Hematopoietic multipotent progenitor cell treated with erythropoietin and hydrocortisone succinate and interleukin-3 and kit ligand, for 15 days (in vitro differentiated cells): ENCODE measurements around the gene DNMT3B.

Experiments
- DNase-seq: peaks from one replicate; pipeline ENCODE4 v3.0.0-alpha.2; 2015; ENCODE audit warnings: low spot score

Gene DNMT3B

GRCh38 chr20:32823737-32824588, 61.8 kb downstream of the DNMT3B start:
- no peak for DNase-seq

GRCh38 chr20:32828029-32828680, 66.0 kb downstream of the DNMT3B start:
- no peak for DNase-seq

- no peak for DNase-seq
These were observed 67.3 kb downstream of the DNMT3B start for GRCh38 chr20:32829311-32830005.

GRCh38 chr20:32830437-32830836, 68.3 kb downstream of the DNMT3B start:
- no peak for DNase-seq

GRCh38 chr20:32831982-32832381, 69.8 kb downstream of the DNMT3B start:
- no peak for DNase-seq

- DNase-seq: no peak
These were observed 70.5 kb downstream of the DNMT3B start for GRCh38 chr20:32832664-32833063.

- no peak for DNase-seq
These were observed 72.8 kb downstream of the DNMT3B start for GRCh38 chr20:32834972-32835371.

- DNase-seq: no peak
These were observed 75.0 kb downstream of the DNMT3B start for GRCh38 chr20:32837157-32837556.

GRCh38 chr20:32839227-32839981, 77.2 kb downstream of the DNMT3B start:
- no peak for DNase-seq

GRCh38 chr20:32839982-32840285, 77.7 kb downstream of the DNMT3B start:
- no peak for DNase-seq

- no peak for DNase-seq
These were observed 79.0 kb downstream of the DNMT3B start for GRCh38 chr20:32841174-32841573.

- DNase-seq: no peak
These were observed 79.4 kb downstream of the DNMT3B start for GRCh38 chr20:32841632-32842031.

GRCh38 chr20:32842688-32843524, 80.7 kb downstream of the DNMT3B start:
- DNase-seq: no peak

- DNase-seq: no peak
These were observed 83.6 kb downstream of the DNMT3B start for GRCh38 chr20:32845786-32846185.

GRCh38 chr20:32846852-32847251, 84.7 kb downstream of the DNMT3B start:
- DNase-seq: no peak

- DNase-seq: no peak
These were observed 85.8 kb downstream of the DNMT3B start for GRCh38 chr20:32847964-32848363.

GRCh38 chr20:32848846-32849245, 86.7 kb downstream of the DNMT3B start:
- DNase-seq: no peak

- no peak for DNase-seq
These were observed 87.4 kb downstream of the DNMT3B start for GRCh38 chr20:32849577-32849976.

- DNase-seq: no peak
These were observed 93.2 kb downstream of the DNMT3B start for GRCh38 chr20:32855387-32855786.

GRCh38 chr20:32858189-32858588, 96.0 kb downstream of the DNMT3B start:
- DNase-seq: no peak
